PC-9 (cell line): Measurements from ENCODE around the gene RPL14.

ENCODE experiments used
- CTCF ChIP-seq: fragments of 200-600 bp; sonication (generic); conservative IDR thresholded peaks from 2 replicates; pipeline ENCODE4 v1.6.1; 2017; ENCODE audit warnings: mixed run types, antibody characterized with exemption, mild to moderate bottlenecking, moderate library complexity
- EZH2 ChIP-seq: fragments of 200-600 bp; sonication (generic); IDR thresholded peaks from 2 replicates; pipeline ENCODE4 v1.8.0; 2017; ENCODE audit warnings: antibody characterized with exemption, low read depth

- TF ChIP-seq CTCF: no peak
- TF ChIP-seq EZH2: no peak
Observed at GRCh38 chr3:40422861-40423260, 34.3 kb upstream of the RPL14 start.
